ENCODE measurements around the gene ZNF521. TPM values are rescaled to one million over a fixed set of nuclear protein-coding genes. Genes with fewer than 3 reads are reported as not detected.

ZNF521 gene
- total and polyA plus RNA-seq, 2 donors (not counting 3 experiments of a cell fraction or from before 2014, with no cell fraction given) = 111 to 168 TPM

- Histone ChIP-seq H3K79me2 (ENCODE audit: control insufficient read depth, insufficient read depth, low read length) (peaks cover 3% of the 10 kb centered on the region), H3K4me1 (ENCODE audit: control insufficient read depth, extremely low read depth, insufficient read depth, low read length) (peaks cover 16% of the 10 kb centered on the region), H3K27me3 (ENCODE audit: control insufficient read depth in 2 of 2, insufficient read depth in 2 of 2, low read length in 2 of 2) (no peaks in the 10 kb centered on the region), H3K27ac (ENCODE audit: insufficient read depth, low read depth, low read length) (no peak overlapping the region), H3K9me1 (replicated peaks; ENCODE audit: control insufficient read depth, extremely low read depth, insufficient read depth, low read length) (no peaks in the 10 kb centered on the region), H3K4me2 (ENCODE audit: insufficient read depth, low read length) (peak overlapping the region; percentile 96), H2AFZ (ENCODE audit: low read depth, low read length) (no peak overlapping the region), H3K9ac (replicated peaks; ENCODE audit: extremely low read depth, insufficient read depth, low read length) (peak overlapping the region; percentile 39), H3K9me3 (replicated peaks; ENCODE audit: control insufficient read depth, insufficient read depth, low read length) (no peaks in the 10 kb centered on the region), H3K36me3 (ENCODE audit: control insufficient read depth in 2 of 2, extremely low read depth in 1 of 2, insufficient read depth in 2 of 2, low read length in 2 of 2) (peaks cover 5 to 17% of the 10 kb centered on the region in 2 experiments), H3K4me3 (replicated peaks in 1 of 3; ENCODE audit: insufficient read depth in 1 of 3, low read depth in 1 of 3, low read length in 3 of 3) (peak overlapping the region in 2 of 3 experiments; percentile 30 to 44), H4K20me1 (replicated peaks; ENCODE audit: control insufficient read depth, extremely low read depth, insufficient read depth, low read length) (no peaks in the 10 kb centered on the region)
- dilution Hi-C loops (cut with MboI; ENCODE audit: extremely low pct_ligation_motif_present, low sequenced_read_pairs) (no loop called here), intact Hi-C loops (cut with micrococcal nuclease) (no loop called here)
- ChIA-PET CTCF (interaction anchor here (0.8 to 1.5 kb wide), 7 partner anchors 27 to 187 kb away, joined by 3 to 5 read pairs (median 3); partner anchors contain the start of gene ZNF521), POLR2A (no interaction called here)
- DNase-seq (ENCODE audit: low read depth, low spot score) = peak; percentile 63
- TF ChIP-seq CTCF (IDR thresholded peaks at IDR 0.05; ENCODE audit: extremely low read depth in 1 of 2, insufficient read depth in 1 of 2, low read depth in 1 of 2, low read length in 2 of 2) (no peak), POLR2AphosphoS5 (IDR thresholded peaks at IDR 0.05; ENCODE audit: insufficient read depth, low read depth, low read length) (no peak), FOS (IDR thresholded peaks at IDR 0.05; ENCODE audit: borderline replicate concordance, insufficient read depth, low read length) (no peak), MYC (IDR thresholded peaks at IDR 0.05; ENCODE audit: low read depth, low read length) (no peak), EZH2 (IDR thresholded peaks at IDR 0.05; ENCODE audit: borderline replicate concordance, low read depth, low read length, severe bottlenecking) (no peak), MAX (IDR thresholded peaks at IDR 0.05; ENCODE audit: insufficient read depth, insufficient read length) (no peak), GATA2 (IDR thresholded peaks at IDR 0.05; ENCODE audit: insufficient read depth, insufficient read length, low read depth, low read length) (no peak), JUN (IDR thresholded peaks at IDR 0.05; ENCODE audit: borderline replicate concordance, insufficient read depth, insufficient read length, low read depth) (no peak), POLR2A (IDR thresholded peaks at IDR 0.05; ENCODE audit: low read depth, low read length) (no peak)
- no TSS peak for BruUV-seq (replicated peaks)
- peak; percentile 70 for FAIRE-seq
Measured at GRCh38 chr18:25164848-25165811, 186.8 kb downstream of the ZNF521 start.

Data from endothelial cell of umbilical vein (primary cell).